GM23248 (cell line): Measurements from ENCODE around the gene SMARCC1.

Experiments used
- EZH2 ChIP-seq: fragments of 200-600 bp; sonication (generic); IDR thresholded peaks from 2 replicates; pipeline ENCODE4 v1.6.1; 2018; ENCODE audit warnings: antibody characterized with exemption, mild to moderate bottlenecking; ENCODE audit not compliant: insufficient read depth, poor library complexity, severe bottlenecking
- EZH2phosphoT487 ChIP-seq: fragments of 200-600 bp; sonication (generic); IDR thresholded peaks from 2 replicates; pipeline ENCODE4 v1.6.1; 2018; ENCODE audit warnings: antibody characterized with exemption, moderate library complexity, mild to moderate bottlenecking, low read depth; ENCODE audit not compliant: insufficient read depth

DNA sequence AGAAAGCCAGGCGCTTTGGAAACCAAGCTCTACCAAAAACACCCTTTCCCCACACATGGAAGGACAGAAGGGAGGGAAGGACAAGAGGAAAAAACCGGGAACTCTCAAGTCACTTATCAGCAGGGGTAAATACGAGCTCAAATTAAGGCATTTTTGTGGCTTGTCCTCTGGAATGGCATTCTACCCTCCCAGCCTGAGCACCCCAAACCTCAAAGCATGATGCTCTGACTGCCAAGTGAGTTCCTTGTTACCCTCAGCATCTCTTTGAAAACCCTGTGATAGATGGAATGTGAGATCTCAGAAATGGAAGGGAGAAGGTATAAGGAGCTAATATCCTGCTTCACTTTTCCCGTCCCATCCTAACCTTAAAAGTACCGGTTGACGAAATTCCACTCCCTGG lies 194.9 kb downstream of the SMARCC1 start:
- TF ChIP-seq EZH2 (no peak), EZH2phosphoT487 (no peak)
